Liver (tissue), 9 donors: ENCODE data around the gene ATAD1. TPM values are rescaled to one million over a fixed set of nuclear protein-coding genes. Genes with fewer than 3 reads are reported as not detected.

ENCODE experiments used
- DNase-seq: peaks from one replicate; pipeline ENCODE4 v3.0.0-alpha.2; 2017; ENCODE audit warnings: low spot score
- H3K27ac ChIP-seq, 2 donors: one replicate each; pipeline ENCODE4 v1.7.0; 2013; ENCODE audit warnings: inconsistent platforms in 2 of 2, low read length in 2 of 2, control low read depth in 1 of 2, low read depth in 1 of 2, mild to moderate bottlenecking in 1 of 2
- H3K27me3 ChIP-seq, 4 donors: one replicate each; pipeline versions ENCODE4 v1.6.1 to v1.7.0; 2013; ENCODE audit warnings: low read length in 3 of 4, inconsistent platforms in 1 of 4, mild to moderate bottlenecking in 1 of 4, moderate library complexity in 1 of 4; ENCODE audit not compliant: control insufficient read depth in 4 of 4, insufficient read depth in 4 of 4
- H3K36me3 ChIP-seq, 4 donors: one replicate each; pipeline versions ENCODE4 v1.6.1 to v1.7.0; 2013; ENCODE audit warnings: low read length in 3 of 4, mild to moderate bottlenecking in 3 of 4, low read depth in 1 of 4, moderate library complexity in 1 of 4; ENCODE audit not compliant: control insufficient read depth in 4 of 4, insufficient read depth in 3 of 4
- H3K4me1 ChIP-seq, 4 donors: one replicate each; pipeline versions ENCODE4 v1.6.1 to v1.7.0; 2013; ENCODE audit warnings: low read length in 3 of 4, mild to moderate bottlenecking in 3 of 4, moderate library complexity in 1 of 4; ENCODE audit not compliant: control insufficient read depth in 4 of 4, insufficient read depth in 4 of 4
- H3K4me3 ChIP-seq, 3 donors: one replicate each; pipeline versions ENCODE4 v1.6.1 to v1.7.0; 2013; ENCODE audit warnings: low read length in 3 of 3, control low read depth in 1 of 3, low read depth in 1 of 3, mild to moderate bottlenecking in 1 of 3
- H3K9ac ChIP-seq, 2 donors: one replicate each; pipeline ENCODE4 v1.7.0; 2013; ENCODE audit warnings: low read length in 2 of 2, mild to moderate bottlenecking in 2 of 2, moderate library complexity in 2 of 2, control low read depth in 1 of 2, low read depth in 1 of 2
- H3K9me3 ChIP-seq, 4 donors: one replicate each; pipeline versions ENCODE4 v1.6.1 to v1.7.0; 2013; ENCODE audit warnings: low read length in 3 of 4; ENCODE audit not compliant: control insufficient read depth in 4 of 4
- EGR1 ChIP-seq, 2 donors: IDR thresholded peaks; 2 replicates each; pipeline ENCODE4 v1.6.1; 2016 to 2018; ENCODE audit warnings: antibody characterized with exemption in 2 of 2, low read depth in 2 of 2
- FOXA1 ChIP-seq: IDR thresholded peaks from 2 replicates; pipeline ENCODE4 v1.6.1; 2016; ENCODE audit warnings: antibody characterized with exemption
- FOXA2 ChIP-seq: IDR thresholded peaks from 2 replicates; pipeline ENCODE4 v1.6.1; 2016; ENCODE audit warnings: antibody characterized with exemption
- GABPA ChIP-seq, 2 donors: IDR thresholded peaks in 1 of 2; conservative IDR thresholded peaks in 1 of 2; 2 replicates each; pipeline ENCODE4 v1.6.1; 2016; ENCODE audit warnings: antibody characterized with exemption in 2 of 2, mild to moderate bottlenecking in 1 of 2, moderate library complexity in 1 of 2
- HNF4A ChIP-seq, 2 donors: conservative IDR thresholded peaks; 2 replicates each; pipeline ENCODE4 v1.6.1; 2016; ENCODE audit warnings: antibody characterized with exemption in 2 of 2, mild to moderate bottlenecking in 2 of 2
- HNF4G ChIP-seq: IDR thresholded peaks from 2 replicates; pipeline ENCODE4 v1.6.1; 2016; ENCODE audit warnings: antibody characterized with exemption
- JUND ChIP-seq, 2 donors: IDR thresholded peaks; 2 replicates each; pipeline ENCODE4 v1.6.1; 2016; ENCODE audit warnings: antibody characterized with exemption in 2 of 2
- NR2F2 ChIP-seq: IDR thresholded peaks from 2 replicates; pipeline ENCODE4 v1.6.1; 2016; ENCODE audit warnings: antibody characterized with exemption
- RAD21 ChIP-seq, 2 donors: IDR thresholded peaks; 2 replicates each; pipeline ENCODE4 v1.6.1; 2016; ENCODE audit warnings: antibody characterized with exemption in 2 of 2, mild to moderate bottlenecking in 2 of 2
- RXRA ChIP-seq, 2 donors: IDR thresholded peaks; 2 replicates each; pipeline ENCODE4 v1.6.1; 2017 to 2018; ENCODE audit warnings: antibody characterized with exemption in 2 of 2, mild to moderate bottlenecking in 1 of 2
- SP1 ChIP-seq: IDR thresholded peaks from 2 replicates; pipeline ENCODE4 v1.6.1; 2018; ENCODE audit warnings: antibody characterized with exemption, mild to moderate bottlenecking
- TAF1 ChIP-seq: conservative IDR thresholded peaks from 2 replicates; pipeline ENCODE4 v1.6.1; 2016; ENCODE audit warnings: antibody characterized with exemption, mild to moderate bottlenecking
- YY1 ChIP-seq: IDR thresholded peaks from 2 replicates; pipeline ENCODE4 v1.6.1; 2016; ENCODE audit warnings: antibody characterized with exemption, mild to moderate bottlenecking
- WGBS: extraction: QIAGEN DNeasy Blood & Tissue Kit; methylation state at CpG from one replicate; pipeline ENCODE4 v1.1.7; 2013; 5-methylcytosine and 5-hydroxymethylcytosine counted together
- polyA plus RNA-seq, 2 donors: library from polyadenylated mRNA; stranded (reverse) in 1 of 2; unstranded in 1 of 2; fragments of 200-250 nt in 1 of 2; fragments of >200 nt in 1 of 2; fragmentation: Nextera tagmentation in 1 of 2; extraction: Ambion mirVana in 1 of 2; gene quantifications; one replicate each; pipeline versions ENCODE4 v1.2.1 to v1.2.3, GENCODE V29; 2013 to 2015
- total RNA-seq, 2 donors: library from RNA; depleted of rRNA; stranded (reverse); fragments of >200 nt; gene quantifications; one replicate each; pipeline ENCODE4 v1.2.3, GENCODE V29; 2014
- TF ChIP-seq, protein P1 (sequence below): IDR thresholded peaks from 2 replicates; pipeline ENCODE4 v1.6.1; 2016; ENCODE audit warnings: antibody characterized with exemption
- TF ChIP-seq, protein P2 (sequence below): IDR thresholded peaks from 2 replicates; pipeline ENCODE4 v1.6.1; 2016; ENCODE audit warnings: antibody characterized with exemption
- TF ChIP-seq, protein P3 (sequence below): IDR thresholded peaks from 2 replicates; pipeline ENCODE4 v1.6.1; 2016; ENCODE audit warnings: antibody characterized with exemption
- TF ChIP-seq, protein P4 (sequence below): fragments of 150-350 bp; IDR thresholded peaks from 2 replicates; pipeline ENCODE4 v1.5.1; 2017; ENCODE audit warnings: improper control_type of control experiment, low read depth, low read length; ENCODE audit not compliant: missing input control
- TF ChIP-seq, protein P5 (sequence below): IDR thresholded peaks from 2 replicates; pipeline ENCODE4 v1.6.1; 2016; ENCODE audit warnings: antibody characterized with exemption, mild to moderate bottlenecking
- donor health status: healthy.
- donor health status: healthy.
- donor health status: healthy.
- donor health status: healthy.
- donor health status: healthy.

The ATAD1 gene
- total and polyA plus RNA-seq, 4 donors, result 12.6 to 33.4 (median 13.1) TPM

DNA sequence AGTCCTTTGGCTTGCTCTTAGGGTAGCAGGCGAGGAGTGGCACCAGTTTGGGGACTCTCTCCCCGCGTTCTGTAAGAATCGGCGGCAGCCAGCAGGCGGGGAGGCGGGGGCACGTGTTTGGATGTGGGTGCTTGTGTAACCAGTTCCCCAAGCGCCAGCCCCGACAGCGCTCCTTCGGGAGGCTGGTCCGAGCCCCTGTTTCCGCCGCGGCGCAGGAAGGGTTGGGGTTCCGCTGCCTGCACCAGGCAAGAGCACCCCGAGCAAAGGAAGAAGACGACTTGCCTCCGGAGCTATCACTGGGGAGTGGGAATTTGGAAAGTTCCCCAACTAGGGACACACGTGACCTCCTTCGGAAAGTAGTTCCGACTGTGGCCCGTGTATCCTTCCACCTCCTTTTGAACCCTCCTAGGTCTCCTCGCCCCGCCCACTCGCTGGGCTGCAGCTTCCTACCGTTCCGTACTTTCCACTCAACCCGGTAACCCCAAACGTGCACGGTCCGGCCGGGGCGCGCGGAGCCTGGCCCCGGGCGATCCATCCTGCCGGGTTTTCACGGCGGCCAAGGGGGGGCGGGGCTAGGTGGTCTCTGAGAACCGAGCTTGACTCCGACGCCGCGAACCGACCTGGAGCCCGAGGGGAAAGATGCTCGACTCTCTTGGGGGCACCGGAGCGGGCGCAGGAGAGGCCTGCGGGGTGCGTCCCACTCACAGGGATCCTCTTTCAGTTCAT lies 44.1 kb upstream of the ATAD1 start:
- DNase-seq, result peak; percentile 95
- Histone ChIP-seq H3K36me3 (no peaks in the 10 kb centered on the region), H3K9ac (peak overlapping the region; percentile 79 to 89), H3K9me3 (no peaks in the 10 kb centered on the region), H3K27me3 (no peaks in the 10 kb centered on the region), H3K4me1 (peaks cover 0 to 20% (median 13%) of the 10 kb centered on the region in 4 donors), H3K27ac (peak overlapping the region; percentile 92 to 99), H3K4me3 (peak overlapping the region; percentile 75 to 93 (median 91))
- under 1% methylated on average over 57 of the region's 57 CpGs for WGBS
- peak; percentile 86 for TF ChIP-seq NR2F2
- TF ChIP-seq HNF4G, result peak; percentile 57
- peak; percentile 11 for TF ChIP-seq FOXA2
- TF ChIP-seq, protein P1, sequence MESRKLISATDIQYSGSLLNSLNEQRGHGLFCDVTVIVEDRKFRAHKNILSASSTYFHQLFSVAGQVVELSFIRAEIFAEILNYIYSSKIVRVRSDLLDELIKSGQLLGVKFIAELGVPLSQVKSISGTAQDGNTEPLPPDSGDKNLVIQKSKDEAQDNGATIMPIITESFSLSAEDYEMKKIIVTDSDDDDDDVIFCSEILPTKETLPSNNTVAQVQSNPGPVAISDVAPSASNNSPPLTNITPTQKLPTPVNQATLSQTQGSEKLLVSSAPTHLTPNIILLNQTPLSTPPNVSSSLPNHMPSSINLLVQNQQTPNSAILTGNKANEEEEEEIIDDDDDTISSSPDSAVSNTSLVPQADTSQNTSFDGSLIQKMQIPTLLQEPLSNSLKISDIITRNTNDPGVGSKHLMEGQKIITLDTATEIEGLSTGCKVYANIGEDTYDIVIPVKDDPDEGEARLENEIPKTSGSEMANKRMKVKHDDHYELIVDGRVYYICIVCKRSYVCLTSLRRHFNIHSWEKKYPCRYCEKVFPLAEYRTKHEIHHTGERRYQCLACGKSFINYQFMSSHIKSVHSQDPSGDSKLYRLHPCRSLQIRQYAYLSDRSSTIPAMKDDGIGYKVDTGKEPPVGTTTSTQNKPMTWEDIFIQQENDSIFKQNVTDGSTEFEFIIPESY, result peak; percentile 64
- TF ChIP-seq, protein P2, sequence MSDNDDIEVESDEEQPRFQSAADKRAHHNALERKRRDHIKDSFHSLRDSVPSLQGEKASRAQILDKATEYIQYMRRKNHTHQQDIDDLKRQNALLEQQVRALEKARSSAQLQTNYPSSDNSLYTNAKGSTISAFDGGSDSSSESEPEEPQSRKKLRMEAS, result peak; percentile 72
- TF ChIP-seq YY1, result peak; percentile 80
- TF ChIP-seq RAD21 (IDR thresholded peaks at IDR 0.05), result peak; percentile 30 to 57
- peak in 1 of 2 donors; percentile 49 for TF ChIP-seq GABPA (IDR thresholded peaks at IDR 0.05 in 1 of 2, conservative IDR thresholded peaks at IDR 0.05 in 1 of 2)
- TF ChIP-seq, protein P3, sequence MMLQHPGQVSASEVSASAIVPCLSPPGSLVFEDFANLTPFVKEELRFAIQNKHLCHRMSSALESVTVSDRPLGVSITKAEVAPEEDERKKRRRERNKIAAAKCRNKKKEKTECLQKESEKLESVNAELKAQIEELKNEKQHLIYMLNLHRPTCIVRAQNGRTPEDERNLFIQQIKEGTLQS, result peak; percentile 55
- TF ChIP-seq SP1, result peak; percentile 94
- TF ChIP-seq HNF4A (conservative IDR thresholded peaks at IDR 0.05), result peak; percentile 67 to 74
- TF ChIP-seq, protein P4, sequence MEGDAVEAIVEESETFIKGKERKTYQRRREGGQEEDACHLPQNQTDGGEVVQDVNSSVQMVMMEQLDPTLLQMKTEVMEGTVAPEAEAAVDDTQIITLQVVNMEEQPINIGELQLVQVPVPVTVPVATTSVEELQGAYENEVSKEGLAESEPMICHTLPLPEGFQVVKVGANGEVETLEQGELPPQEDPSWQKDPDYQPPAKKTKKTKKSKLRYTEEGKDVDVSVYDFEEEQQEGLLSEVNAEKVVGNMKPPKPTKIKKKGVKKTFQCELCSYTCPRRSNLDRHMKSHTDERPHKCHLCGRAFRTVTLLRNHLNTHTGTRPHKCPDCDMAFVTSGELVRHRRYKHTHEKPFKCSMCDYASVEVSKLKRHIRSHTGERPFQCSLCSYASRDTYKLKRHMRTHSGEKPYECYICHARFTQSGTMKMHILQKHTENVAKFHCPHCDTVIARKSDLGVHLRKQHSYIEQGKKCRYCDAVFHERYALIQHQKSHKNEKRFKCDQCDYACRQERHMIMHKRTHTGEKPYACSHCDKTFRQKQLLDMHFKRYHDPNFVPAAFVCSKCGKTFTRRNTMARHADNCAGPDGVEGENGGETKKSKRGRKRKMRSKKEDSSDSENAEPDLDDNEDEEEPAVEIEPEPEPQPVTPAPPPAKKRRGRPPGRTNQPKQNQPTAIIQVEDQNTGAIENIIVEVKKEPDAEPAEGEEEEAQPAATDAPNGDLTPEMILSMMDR, result no peak
- TF ChIP-seq JUND (IDR thresholded peaks at IDR 0.05), result peak in 1 of 2 donors; percentile 47
- peak; percentile 51 to 68 for TF ChIP-seq EGR1 (IDR thresholded peaks at IDR 0.05; ENCODE audit: low read depth in 2 of 2)
- TF ChIP-seq TAF1, result peak; percentile 73
- TF ChIP-seq, protein P5, sequence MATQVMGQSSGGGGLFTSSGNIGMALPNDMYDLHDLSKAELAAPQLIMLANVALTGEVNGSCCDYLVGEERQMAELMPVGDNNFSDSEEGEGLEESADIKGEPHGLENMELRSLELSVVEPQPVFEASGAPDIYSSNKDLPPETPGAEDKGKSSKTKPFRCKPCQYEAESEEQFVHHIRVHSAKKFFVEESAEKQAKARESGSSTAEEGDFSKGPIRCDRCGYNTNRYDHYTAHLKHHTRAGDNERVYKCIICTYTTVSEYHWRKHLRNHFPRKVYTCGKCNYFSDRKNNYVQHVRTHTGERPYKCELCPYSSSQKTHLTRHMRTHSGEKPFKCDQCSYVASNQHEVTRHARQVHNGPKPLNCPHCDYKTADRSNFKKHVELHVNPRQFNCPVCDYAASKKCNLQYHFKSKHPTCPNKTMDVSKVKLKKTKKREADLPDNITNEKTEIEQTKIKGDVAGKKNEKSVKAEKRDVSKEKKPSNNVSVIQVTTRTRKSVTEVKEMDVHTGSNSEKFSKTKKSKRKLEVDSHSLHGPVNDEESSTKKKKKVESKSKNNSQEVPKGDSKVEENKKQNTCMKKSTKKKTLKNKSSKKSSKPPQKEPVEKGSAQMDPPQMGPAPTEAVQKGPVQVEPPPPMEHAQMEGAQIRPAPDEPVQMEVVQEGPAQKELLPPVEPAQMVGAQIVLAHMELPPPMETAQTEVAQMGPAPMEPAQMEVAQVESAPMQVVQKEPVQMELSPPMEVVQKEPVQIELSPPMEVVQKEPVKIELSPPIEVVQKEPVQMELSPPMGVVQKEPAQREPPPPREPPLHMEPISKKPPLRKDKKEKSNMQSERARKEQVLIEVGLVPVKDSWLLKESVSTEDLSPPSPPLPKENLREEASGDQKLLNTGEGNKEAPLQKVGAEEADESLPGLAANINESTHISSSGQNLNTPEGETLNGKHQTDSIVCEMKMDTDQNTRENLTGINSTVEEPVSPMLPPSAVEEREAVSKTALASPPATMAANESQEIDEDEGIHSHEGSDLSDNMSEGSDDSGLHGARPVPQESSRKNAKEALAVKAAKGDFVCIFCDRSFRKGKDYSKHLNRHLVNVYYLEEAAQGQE, result peak; percentile 48
- TF ChIP-seq FOXA1, result no peak
- peak; percentile 79 to 90 for TF ChIP-seq RXRA (IDR thresholded peaks at IDR 0.05)
